HepG2 (cell line): ENCODE data around the gene ZBTB14. TPM values are rescaled to one million over a fixed set of nuclear protein-coding genes. Genes with fewer than 3 reads are reported as not detected.

Source experiments
- AGO2 ChIP-seq: fragments of 200-400 bp; formaldehyde crosslinking; optimal IDR thresholded peaks from 2 replicates; pipeline ENCODE3; 2017; ENCODE audit warnings: mild to moderate bottlenecking, low read depth, low read length, moderate library complexity
- CCDC6 ChIP-seq: sonication (generic); formaldehyde crosslinking; IDR thresholded peaks from 2 replicates; pipeline ENCODE4 v1.8.1; 2022; ENCODE audit warnings: mild to moderate bottlenecking, missing genetic modification reagents, moderate library complexity
- FOXC1 ChIP-seq: sonication (generic); formaldehyde crosslinking; IDR thresholded peaks from 2 replicates; pipeline ENCODE4 v1.8.0; 2022; ENCODE audit warnings: mild to moderate bottlenecking, missing genetic modification reagents, borderline replicate concordance
- HNF4A ChIP-seq: sonication (generic); formaldehyde crosslinking; IDR thresholded peaks from 2 replicates; pipeline ENCODE4 v1.4.0; 2020; ENCODE audit warnings: missing genetic modification reagents
- KAT8 ChIP-seq: IDR thresholded peaks from 2 replicates; pipeline ENCODE4 v1.6.1; 2016; ENCODE audit warnings: missing genetic modification reagents, missing compliant biosample characterization
- KDM5A ChIP-seq: fragments of 200-600 bp; sonication (generic); IDR thresholded peaks from 2 replicates; pipeline ENCODE4 v1.7.0; 2018; ENCODE audit warnings: antibody characterized with exemption, mild to moderate bottlenecking, low read length, borderline replicate concordance
- MAZ ChIP-seq, 2 experiments: sonication (generic) in 1 of 2; formaldehyde crosslinking in 1 of 2; IDR thresholded peaks; 2 replicates each; pipeline versions ENCODE4 v1.5.0 to v1.6.1; 2012 to 2020; ENCODE audit warnings: low read depth in 2 of 2, mild to moderate bottlenecking in 2 of 2, borderline replicate concordance in 1 of 2, improper control_type of control experiment in 1 of 2, low read length in 1 of 2, missing genetic modification reagents in 1 of 2, moderate library complexity in 1 of 2
- MBD4 ChIP-seq: IDR thresholded peaks from 2 replicates; pipeline ENCODE4 v1.6.1; 2012; ENCODE audit warnings: low read length, inconsistent platforms, borderline replicate concordance
- MED8 ChIP-seq: sonication (generic); formaldehyde crosslinking; IDR thresholded peaks from 2 replicates; pipeline ENCODE4 v1.8.1; 2023; ENCODE audit warnings: mild to moderate bottlenecking, missing genetic modification reagents; ENCODE audit not compliant: insufficient replicate concordance
- MEF2D ChIP-seq: sonication (generic); formaldehyde crosslinking; IDR thresholded peaks from 2 replicates; pipeline ENCODE4 v1.5.1; 2020; ENCODE audit warnings: mild to moderate bottlenecking, missing genetic modification reagents
- NR3C1 ChIP-seq: sonication (generic); formaldehyde crosslinking; IDR thresholded peaks from 2 replicates; pipeline ENCODE4 v1.4.0; 2020; ENCODE audit warnings: missing genetic modification reagents
- POLR2AphosphoS5 ChIP-seq: IDR thresholded peaks from 2 replicates; pipeline ENCODE4 v1.6.1; 2012; ENCODE audit warnings: low read depth, low read length
- RBFOX2 ChIP-seq: fragments of 200-400 bp; formaldehyde crosslinking; IDR thresholded peaks from 2 replicates; pipeline ENCODE4 v1.6.1; 2017; ENCODE audit warnings: low read depth, mild to moderate bottlenecking, low read length
- RERE ChIP-seq: IDR thresholded peaks from 2 replicates; pipeline ENCODE4 v1.6.1; 2016; ENCODE audit warnings: low read depth, missing genetic modification reagents, missing compliant biosample characterization
- RXRA ChIP-seq: sonication (generic); formaldehyde crosslinking; IDR thresholded peaks from 2 replicates; pipeline ENCODE4 v1.5.1; 2020; ENCODE audit warnings: missing genetic modification reagents
- UBTF ChIP-seq: sonication (generic); formaldehyde crosslinking; IDR thresholded peaks from 2 replicates; pipeline ENCODE4 v1.4.0; 2020; ENCODE audit warnings: mild to moderate bottlenecking, missing genetic modification reagents
- ZFYVE20 ChIP-seq: sonication (generic); formaldehyde crosslinking; IDR thresholded peaks from 2 replicates; pipeline ENCODE4 v1.8.0; 2023; ENCODE audit warnings: low read depth, mild to moderate bottlenecking, moderate library complexity, missing genetic modification reagents, borderline replicate concordance
- ZNF546 ChIP-seq: sonication (generic); formaldehyde crosslinking; conservative IDR thresholded peaks from 2 replicates; pipeline ENCODE4 v1.8.1; 2023; ENCODE audit warnings: mild to moderate bottlenecking, missing genetic modification reagents
- ZNF607 ChIP-seq: sonication (generic); formaldehyde crosslinking; IDR thresholded peaks from 2 replicates; pipeline ENCODE4 v1.5.1; 2020; ENCODE audit warnings: missing genetic modification reagents, mild to moderate bottlenecking, borderline replicate concordance
- ZNF720 ChIP-seq: sonication (generic); formaldehyde crosslinking; IDR thresholded peaks from 2 replicates; pipeline ENCODE4 v1.4.0; 2020; ENCODE audit warnings: missing genetic modification reagents
- polyA plus RNA-seq, 8 experiments: library from polyadenylated mRNA; depleted of rRNA in 3 of 8; stranded (reverse) in 7 of 8; unstranded in 1 of 8; fragments of >200 nt; fragmentation: Illumina TruSeq in 4 of 8; extraction: Trizol in 4 of 8; gene quantifications; 2 replicates each; pipeline versions ENCODE4 v1.2.1 to v1.2.3, GENCODE V29; 2011 to 2016; ENCODE audit warnings: low read depth in 4 of 8, missing spikeins in 1 of 8, mixed read lengths in 1 of 8; ENCODE audit not compliant: insufficient read depth in 1 of 8
- total RNA-seq, 5 experiments: library from RNA; depleted of rRNA; stranded (reverse); fragments of >200 nt; fragmentation: Illumina TruSeq; extraction: Trizol; gene quantifications; 2 replicates each; pipeline ENCODE4 v1.2.3, GENCODE V29; 2016; ENCODE audit warnings: low read depth in 1 of 5
- TF ChIP-seq, protein P1 (sequence below): sonication (generic); formaldehyde crosslinking; IDR thresholded peaks from 2 replicates; pipeline ENCODE4 v1.4.0; 2020; ENCODE audit warnings: mild to moderate bottlenecking, missing genetic modification reagents

Gene ZBTB14
- total and polyA plus RNA-seq, 2 of the 13 experiments (the other 11 are each of a cell fraction or from before 2014, with no cell fraction given), result 8.0 to 14.4 TPM

GRCh38 chr18:5295981-5296705, 617 bp upstream of the ZBTB14 start (continued):
- TF ChIP-seq MAZ (IDR thresholded peaks at IDR 0.05; ENCODE audit: borderline replicate concordance, low read depth, low read length), result peak; percentile 58
- 0 out of 2 replicates have a peak, but pooled peaks have one; percentile 48 for TF ChIP-seq MAZ (CRISPR knock-in tag; IDR thresholded peaks at IDR 0.05; ENCODE audit: low read depth)
- TF ChIP-seq FOXC1, result no peak
- TF ChIP-seq KDM5A, result peak; percentile 85
- peak; percentile 90 for TF ChIP-seq RBFOX2
- TF ChIP-seq UBTF (CRISPR knock-in tag), result peak; percentile 32; the same call in 1 of the 2 replicates
- no peak for TF ChIP-seq ZNF546 (CRISPR knock-in tag)
- TF ChIP-seq, protein P1, sequence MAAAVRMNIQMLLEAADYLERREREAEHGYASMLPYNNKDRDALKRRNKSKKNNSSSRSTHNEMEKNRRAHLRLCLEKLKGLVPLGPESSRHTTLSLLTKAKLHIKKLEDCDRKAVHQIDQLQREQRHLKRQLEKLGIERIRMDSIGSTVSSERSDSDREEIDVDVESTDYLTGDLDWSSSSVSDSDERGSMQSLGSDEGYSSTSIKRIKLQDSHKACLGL (CRISPR knock-in tag), result 0 out of 2 replicates have a peak, but pooled peaks have one; percentile 16
- peak; percentile 48; the same call in 1 of the 2 replicates for TF ChIP-seq CCDC6
- TF ChIP-seq MED8, result peak; percentile 12
- 0 out of 2 replicates have a peak, but pooled peaks have one; percentile 28 for TF ChIP-seq MEF2D (CRISPR knock-in tag)
- no peak for TF ChIP-seq ZFYVE20 (CRISPR knock-in tag)
- 0 out of 2 replicates have a peak, but pooled peaks have one; percentile 39 for TF ChIP-seq KAT8 (CRISPR knock-in tag)
- TF ChIP-seq NR3C1 (CRISPR knock-in tag), result no peak
- no peak for TF ChIP-seq ZNF720 (CRISPR knock-in tag)
- TF ChIP-seq AGO2, result peak; percentile 92
- TF ChIP-seq RERE (CRISPR knock-in tag), result no peak
- no peak for TF ChIP-seq HNF4A (CRISPR knock-in tag)
- TF ChIP-seq RXRA (CRISPR knock-in tag), result peak; percentile 20
- no peak for TF ChIP-seq MBD4
- TF ChIP-seq ZNF607 (CRISPR knock-in tag), result no peak; the same call in 1 of the 2 replicates
- TF ChIP-seq POLR2AphosphoS5, result peak; percentile 44
